Activated CD4-positive, alpha-beta T cell treated with anti-CD3 and anti-CD28 coated beads for 48 hours (primary cell): ENCODE data around the gene PSMB11.
A peak's percentile ranks its signal among the peaks of the same experiment; 100 is the strongest.
"Not testable (repeated sequence)": the region's sequence is repeated elsewhere in the genome, so short reads cannot be mapped to it uniquely, and the experiment has no call there.

Experiments
- DNase-seq: peaks from one replicate; pipeline ENCODE4 v3.0.0-alpha.2; 2020

PSMB11 gene

DNA sequence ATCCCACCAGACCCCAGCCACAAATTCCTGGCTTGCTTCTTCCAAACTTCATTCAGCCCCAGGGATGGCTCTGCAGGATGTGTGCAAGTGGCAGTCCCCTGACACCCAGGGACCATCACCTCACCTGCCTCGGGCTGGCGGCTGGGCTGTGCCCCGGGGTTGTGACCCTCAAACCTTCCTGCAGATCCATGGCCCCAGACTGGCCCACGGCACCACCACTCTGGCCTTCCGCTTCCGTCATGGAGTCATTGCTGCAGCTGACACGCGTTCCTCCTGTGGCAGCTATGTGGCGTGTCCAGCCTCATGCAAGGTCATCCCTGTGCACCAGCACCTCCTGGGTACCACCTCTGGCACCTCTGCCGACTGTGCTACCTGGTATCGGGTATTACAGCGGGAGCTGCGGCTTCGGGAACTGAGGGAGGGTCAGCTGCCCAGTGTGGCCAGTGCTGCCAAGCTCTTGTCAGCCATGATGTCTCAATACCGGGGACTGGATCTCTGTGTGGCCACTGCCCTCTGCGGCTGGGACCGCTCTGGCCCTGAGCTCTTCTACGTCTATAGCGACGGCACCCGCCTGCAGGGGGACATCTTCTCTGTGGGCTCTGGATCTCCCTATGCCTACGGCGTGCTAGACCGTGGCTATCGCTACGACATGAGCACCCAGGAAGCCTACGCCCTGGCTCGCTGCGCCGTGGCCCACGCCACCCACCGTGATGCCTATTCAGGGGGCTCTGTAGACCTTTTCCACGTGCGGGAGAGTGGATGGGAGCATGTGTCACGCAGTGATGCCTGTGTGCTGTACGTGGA is at the start of gene PSMB11:
PSMB11 (plus strand) TSS at position 51 of the 804 bp plus-strand sequence; CDS start at position 65, 14 bp downstream.
- no peak for DNase-seq

GRCh38 chr14:22993517-22993916 is 48.5 kb upstream of the PSMB11 start:
- no peak for DNase-seq

- DNase-seq = peak; percentile 44
These were observed 47.2 kb upstream of the PSMB11 start for GRCh38 chr14:22994762-22995275.

- no peak for DNase-seq
These were observed 46.0 kb upstream of the PSMB11 start for GRCh38 chr14:22995889-22996625.

- DNase-seq = no peak
These were observed 45.0 kb upstream of the PSMB11 start for GRCh38 chr14:22996768-22997654.

- no peak for DNase-seq
These were observed 44.2 kb upstream of the PSMB11 start for GRCh38 chr14:22997676-22998323.

DNA sequence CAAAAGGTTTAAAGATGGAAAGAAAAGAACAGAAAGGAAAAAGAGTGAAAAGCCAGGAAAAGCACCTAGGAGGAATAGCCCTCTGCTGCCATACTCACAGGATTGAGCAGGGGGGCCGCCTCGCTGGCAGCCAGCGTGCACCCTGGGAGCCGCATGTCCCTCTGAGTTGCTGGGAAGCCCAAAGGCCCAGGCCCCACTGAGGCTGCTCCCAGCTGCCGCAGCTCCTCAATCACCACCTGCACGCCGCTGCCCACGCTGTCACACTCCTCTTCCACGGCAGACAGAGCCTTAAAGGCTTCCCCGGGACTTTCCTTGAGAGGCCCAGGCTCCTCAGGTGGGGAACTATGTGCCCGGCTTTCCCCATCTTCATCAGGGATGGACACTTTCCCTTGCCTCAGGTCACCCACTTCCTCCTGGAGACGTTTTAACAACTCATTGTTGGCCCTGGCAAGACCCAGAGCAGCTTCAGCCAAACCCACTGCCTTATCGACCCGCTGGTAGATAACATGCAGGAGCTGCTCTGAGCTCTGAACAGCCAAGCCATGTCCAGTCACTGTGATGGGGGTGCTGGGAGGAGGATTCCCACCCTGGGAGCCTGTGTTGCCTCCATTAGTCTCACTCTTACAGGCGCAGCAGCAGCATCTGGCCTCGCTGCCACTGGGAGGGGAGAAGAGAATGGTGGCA is 43.5 kb upstream of the PSMB11 start:
- no peak for DNase-seq

DNA sequence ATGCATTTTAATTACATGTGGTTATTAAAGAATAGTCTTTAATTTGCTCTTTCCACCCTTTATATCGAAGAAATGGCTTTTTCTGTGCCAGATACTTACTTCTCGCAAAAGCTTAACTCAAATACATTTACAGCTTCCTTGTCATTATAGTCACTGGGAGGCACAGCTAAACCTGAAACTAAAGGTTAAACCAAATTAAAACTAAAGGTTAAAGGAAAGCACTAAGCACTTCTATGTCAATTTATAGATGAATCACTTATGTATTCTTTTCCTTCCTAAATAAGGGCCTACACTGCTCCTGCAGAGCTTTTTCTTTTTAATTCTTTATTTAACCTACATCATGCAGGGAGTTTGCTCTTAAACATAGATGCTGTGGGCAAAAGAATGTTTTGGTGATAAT is 41.2 kb upstream of the PSMB11 start:
- DNase-seq = no peak

- DNase-seq = no peak
These were observed 39.4 kb upstream of the PSMB11 start for GRCh38 chr14:23002592-23002991.

DNA sequence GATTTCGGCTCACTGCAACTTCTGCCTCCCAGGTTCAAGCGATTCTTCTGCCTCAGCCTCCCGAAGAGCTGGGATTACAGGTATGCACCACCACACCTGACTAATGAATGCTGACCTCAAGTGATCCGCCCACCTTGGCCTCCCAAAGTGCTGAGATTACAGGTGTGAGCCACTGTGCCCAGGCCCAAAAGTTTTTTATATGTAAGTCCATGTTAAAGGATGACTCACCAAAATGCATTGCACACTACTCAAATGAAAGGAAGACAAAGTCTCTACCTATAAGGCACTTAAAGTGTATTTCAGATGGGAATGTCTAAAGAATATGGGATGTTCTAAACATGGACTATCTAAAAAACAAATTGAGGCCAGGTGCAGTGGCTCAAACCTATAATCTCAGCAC is 37.7 kb upstream of the PSMB11 start:
- not testable (repeated sequence) for DNase-seq

GRCh38 chr14:23005451-23006187 is 36.4 kb upstream of the PSMB11 start:
- no peak for DNase-seq

DNA sequence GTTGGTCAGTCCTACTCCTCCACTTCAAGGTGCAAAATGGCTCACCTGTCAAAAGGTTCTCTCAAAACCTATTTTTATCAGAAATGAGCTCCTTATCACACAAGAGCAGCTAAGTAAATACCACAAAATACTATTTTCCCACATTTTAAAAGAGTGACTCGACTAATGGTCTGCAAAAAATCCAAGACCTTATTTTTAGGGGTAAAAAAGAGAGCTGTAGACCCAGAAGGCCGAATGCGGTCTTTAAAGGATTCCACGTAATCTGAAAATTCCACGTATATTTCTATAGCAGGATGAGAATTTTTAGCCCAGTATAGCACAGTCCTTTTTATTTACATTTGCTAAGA is 35.9 kb upstream of the PSMB11 start:
- no peak for DNase-seq

DNA sequence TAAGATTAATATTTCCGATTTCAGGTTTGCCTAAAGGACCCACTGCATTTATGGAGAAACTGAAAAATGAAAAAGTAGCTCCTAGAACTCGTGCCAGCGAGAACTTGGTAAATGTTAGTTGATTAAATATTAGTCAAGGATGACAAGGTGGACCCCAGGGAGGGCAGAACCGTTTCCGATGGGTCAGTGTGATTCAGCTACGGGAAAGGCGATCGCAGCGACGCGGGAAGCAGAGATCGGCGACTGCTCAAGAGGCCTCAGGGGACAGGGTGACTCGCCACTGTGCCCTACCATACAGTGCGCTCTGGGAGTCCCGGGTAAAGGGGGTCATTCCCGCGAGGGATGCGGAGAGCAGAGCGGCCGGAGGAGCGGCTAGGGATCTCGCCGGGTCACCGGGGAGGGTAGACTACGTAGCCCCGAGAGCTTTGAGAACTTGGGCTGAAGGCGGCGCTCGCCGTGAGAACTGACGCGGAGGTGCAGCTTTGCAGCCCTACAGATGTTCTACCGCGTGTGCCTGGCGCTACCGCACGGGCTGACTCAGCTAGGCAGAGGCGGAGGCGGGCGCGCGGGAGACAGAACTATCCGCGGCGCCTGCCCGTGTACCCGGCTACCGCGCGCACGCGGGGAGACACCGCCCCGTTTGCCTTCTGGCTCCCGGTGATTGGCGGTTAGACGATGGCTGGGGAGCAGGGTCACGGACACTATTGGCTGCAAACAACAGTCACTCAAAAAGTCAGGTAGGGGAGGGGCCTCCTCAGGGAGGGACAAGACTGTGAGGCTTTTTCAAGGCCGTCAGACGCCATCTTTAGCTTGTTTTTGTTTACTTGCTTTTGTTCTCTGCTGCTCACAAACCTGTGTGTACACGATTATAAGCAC is 35.2 kb upstream of the PSMB11 start:
- peak; percentile 98 for DNase-seq

DNA sequence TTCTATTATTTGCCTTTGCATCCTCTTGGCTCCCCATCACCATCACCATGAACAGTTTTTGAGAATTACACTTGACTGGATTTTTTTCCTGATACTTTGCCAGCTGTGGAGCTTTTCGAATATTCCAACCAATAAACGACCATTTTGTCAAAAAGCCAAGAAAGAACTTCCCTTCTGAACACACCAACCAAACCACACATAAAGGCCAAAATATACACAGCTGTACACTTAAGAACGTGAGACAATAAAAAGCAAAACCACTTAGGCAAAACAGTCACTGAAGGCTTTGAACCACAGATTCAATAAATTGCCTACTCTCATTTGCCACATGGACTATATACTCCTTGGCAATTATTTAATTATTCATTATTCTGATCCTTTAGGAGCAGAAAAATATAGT is 33.2 kb upstream of the PSMB11 start:
- DNase-seq = no peak

GRCh38 chr14:23009483-23009938 is 32.5 kb upstream of the PSMB11 start:
- no peak for DNase-seq

GRCh38 chr14:23009939-23010726 is 31.9 kb upstream of the PSMB11 start, which contains the start of gene C14orf93:
Gene C14orf93 (minus strand): TSS chr14:23010143. CDS start chr14:22999023, 11,120 bp downstream.
- peak; percentile 89 for DNase-seq

DNA sequence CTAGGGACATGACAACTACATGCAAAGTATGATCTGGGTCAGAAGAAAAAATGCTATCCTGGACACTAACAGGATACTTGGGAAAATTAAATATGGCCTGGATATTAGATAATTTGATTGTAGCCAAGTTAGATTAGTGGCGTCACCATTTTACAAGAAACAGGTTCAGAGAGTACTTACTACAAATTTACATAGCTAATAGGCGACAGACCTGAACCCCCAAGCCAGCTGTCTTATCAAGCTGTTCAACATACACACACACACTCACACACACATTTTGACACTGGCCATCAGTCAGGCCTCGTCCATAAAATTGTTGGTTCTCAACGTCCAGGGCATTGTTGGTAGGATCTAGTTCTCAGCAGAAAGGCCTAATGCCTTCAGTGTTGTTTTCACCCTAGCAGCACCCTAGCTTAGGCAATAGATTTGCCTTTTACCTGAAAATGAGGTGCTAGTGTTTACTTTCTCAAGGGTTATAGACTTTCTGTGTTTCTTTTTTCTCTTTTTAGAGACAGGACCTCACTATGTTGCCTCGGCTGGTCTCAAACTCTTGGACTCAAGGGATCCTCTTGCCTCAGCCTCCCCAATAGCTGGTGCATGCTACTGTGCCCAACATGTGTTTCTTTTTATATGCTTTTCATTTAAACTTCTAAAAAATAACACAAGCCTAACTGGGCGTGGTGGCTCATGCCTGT is 28.8 kb upstream of the PSMB11 start:
- DNase-seq = no peak

DNA sequence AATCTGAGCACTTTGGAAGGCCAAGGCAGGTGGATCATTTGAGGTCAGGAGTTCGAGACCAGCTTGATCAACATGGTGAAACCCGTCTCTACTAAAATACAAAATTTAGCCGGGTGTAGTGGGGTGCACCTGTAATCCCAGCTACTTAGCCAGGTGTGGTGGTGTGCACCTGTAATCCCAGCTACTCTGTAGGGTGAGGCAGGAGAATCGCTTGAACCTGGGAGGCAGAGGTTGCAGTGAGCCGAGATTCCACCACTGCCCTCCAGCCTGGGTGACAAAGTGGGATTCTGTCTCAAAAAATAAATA is 28.3 kb upstream of the PSMB11 start:
- not testable (repeated sequence) for DNase-seq

- no peak for DNase-seq
These were observed 26.4 kb upstream of the PSMB11 start for GRCh38 chr14:23015618-23016017.
